WTC11 (cell line): ENCODE data around the gene ARHGEF10L. TPM values are rescaled to one million over a fixed set of nuclear protein-coding genes. Genes with fewer than 3 reads are reported as not detected.

Experiments used
- ATAC-seq: fragments of 200-7000 bp; cut with Tn5 transposase; 2 replicates; pipeline ENCODE4 v1.10.0; 2021; ENCODE audit warnings: mild to moderate bottlenecking, moderate library complexity
- CTCF ChIA-PET: fragments of 300-600 bp; sonication (Branson Sonifier 250); formaldehyde crosslinking; loops from one replicate; lab custom pipeline; 2021; ENCODE audit warnings: antibody characterized with exemption; lab: Charles Lee
- POLR2A ChIA-PET: fragments of 350-600 bp; sonication (Branson Sonifier 250); formaldehyde crosslinking; loops from one replicate; lab custom pipeline; 2021; ENCODE audit warnings: antibody characterized with exemption; lab: Charles Lee
- DNase-seq: peaks from one replicate; pipeline ENCODE4 v3.0.0; 2021; ENCODE audit warnings: low spot score
- H3K27ac Mint-ChIP-seq: 2 replicates; pipeline ENCODE4 v1.8.0; 2021; ENCODE audit warnings: mixed read lengths
- H3K27me3 Mint-ChIP-seq: 2 replicates; pipeline ENCODE4 v1.8.0; 2021; ENCODE audit warnings: low read depth, mild to moderate bottlenecking, moderate library complexity, mixed read lengths
- H3K36me3 Mint-ChIP-seq: 2 replicates; pipeline ENCODE4 v1.8.0; 2021; ENCODE audit warnings: mixed read lengths
- H3K4me1 Mint-ChIP-seq: 2 replicates; pipeline ENCODE4 v1.8.0; 2022; ENCODE audit warnings: mixed read lengths
- H3K4me3 Mint-ChIP-seq: 2 replicates; pipeline ENCODE4 v1.8.0; 2021; ENCODE audit warnings: mild to moderate bottlenecking, moderate library complexity, mixed read lengths
- H3K9me3 Mint-ChIP-seq: 2 replicates; pipeline ENCODE4 v1.8.0; 2021; ENCODE audit warnings: mixed read lengths
- ATF1 ChIP-seq: sonication (generic); formaldehyde crosslinking; IDR thresholded peaks from 2 replicates; pipeline ENCODE4 v1.8.1; 2023; ENCODE audit warnings: mild to moderate bottlenecking, moderate library complexity, missing genetic modification reagents
- ATF2 ChIP-seq: sonication (generic); formaldehyde crosslinking; IDR thresholded peaks from 2 replicates; pipeline ENCODE4 v1.8.1; 2022; ENCODE audit warnings: low read depth, missing genetic modification reagents, borderline replicate concordance
- CDX4 ChIP-seq: fragments of 250-450 bp; sonication (Bioruptor Pico); IDR thresholded peaks from 2 replicates; pipeline ENCODE4 v1.9.0; 2021; ENCODE audit warnings: moderate library complexity, mild to moderate bottlenecking, inconsistent platforms, borderline replicate concordance
- E2F4 ChIP-seq: sonication (generic); formaldehyde crosslinking; IDR thresholded peaks from 2 replicates; pipeline ENCODE4 v1.8.1; 2022; ENCODE audit warnings: low read depth, mild to moderate bottlenecking, moderate library complexity, missing genetic modification reagents, borderline replicate concordance
- ELF4 ChIP-seq: sonication (generic); formaldehyde crosslinking; IDR thresholded peaks from 2 replicates; pipeline ENCODE4 v1.8.1; 2022; ENCODE audit warnings: low read depth, mild to moderate bottlenecking, moderate library complexity, missing genetic modification reagents
- ESRRA ChIP-seq: sonication (generic); formaldehyde crosslinking; IDR thresholded peaks from 2 replicates; pipeline ENCODE4 v1.8.1; 2022; ENCODE audit warnings: mild to moderate bottlenecking, missing genetic modification reagents, borderline replicate concordance
- GTF2I ChIP-seq: fragments of 250-450 bp; sonication (Bioruptor Pico); conservative IDR thresholded peaks from 2 replicates; pipeline ENCODE4 v1.4.0; 2021; ENCODE audit warnings: mild to moderate bottlenecking
- HMGA2 ChIP-seq: fragments of 250-450 bp; sonication (Bioruptor Pico); IDR thresholded peaks from 2 replicates; pipeline ENCODE4 v1.4.0; 2021; ENCODE audit warnings: mild to moderate bottlenecking, moderate library complexity
- JAZF1 ChIP-seq: fragments of 250-450 bp; sonication (Bioruptor Pico); IDR thresholded peaks from 2 replicates; pipeline ENCODE4 v1.9.0; 2021; ENCODE audit warnings: moderate library complexity, mild to moderate bottlenecking, inconsistent platforms
- JUN ChIP-seq: sonication (generic); formaldehyde crosslinking; IDR thresholded peaks from 2 replicates; pipeline ENCODE4 v1.8.0; 2023; ENCODE audit warnings: mild to moderate bottlenecking, missing genetic modification reagents
- RELA ChIP-seq: sonication (generic); formaldehyde crosslinking; IDR thresholded peaks from 2 replicates; pipeline ENCODE4 v1.8.1; 2022; ENCODE audit warnings: missing genetic modification reagents, mild to moderate bottlenecking, borderline replicate concordance
- RORB ChIP-seq: fragments of 250-450 bp; sonication (Bioruptor Pico); IDR thresholded peaks from 2 replicates; pipeline ENCODE4 v1.9.0; 2021; ENCODE audit warnings: mild to moderate bottlenecking
- SMAD3 ChIP-seq: sonication (generic); formaldehyde crosslinking; IDR thresholded peaks from 2 replicates; pipeline ENCODE4 v1.8.0; 2022; ENCODE audit warnings: missing genetic modification reagents, mild to moderate bottlenecking, borderline replicate concordance
- SOX15 ChIP-seq: fragments of 250-450 bp; sonication (Bioruptor Pico); IDR thresholded peaks from 2 replicates; pipeline ENCODE4 v1.9.0; 2021; ENCODE audit warnings: mild to moderate bottlenecking
- TEAD1 ChIP-seq: sonication (generic); formaldehyde crosslinking; IDR thresholded peaks from 2 replicates; pipeline ENCODE4 v1.8.0; 2022; ENCODE audit warnings: mild to moderate bottlenecking, missing genetic modification reagents
- ZBTB21 ChIP-seq: sonication (generic); formaldehyde crosslinking; IDR thresholded peaks from 2 replicates; pipeline ENCODE4 v1.8.1; 2023; ENCODE audit warnings: mild to moderate bottlenecking, missing genetic modification reagents, borderline replicate concordance
- ZNF219 ChIP-seq: sonication (generic); formaldehyde crosslinking; IDR thresholded peaks from 2 replicates; pipeline ENCODE4 v1.8.0; 2023; ENCODE audit warnings: missing genetic modification reagents, mild to moderate bottlenecking, borderline replicate concordance
- ZNF396 ChIP-seq: fragments of 250-450 bp; sonication (Bioruptor Pico); IDR thresholded peaks from 2 replicates; pipeline ENCODE4 v1.8.0; 2021; ENCODE audit warnings: mild to moderate bottlenecking, moderate library complexity, borderline replicate concordance
- ZNF671 ChIP-seq: fragments of 250-450 bp; sonication (Bioruptor Pico); IDR thresholded peaks from 2 replicates; pipeline ENCODE4 v1.8.0; 2021; ENCODE audit warnings: mild to moderate bottlenecking
- ZSCAN18 ChIP-seq: fragments of 250-450 bp; sonication (Bioruptor Pico); IDR thresholded peaks from 2 replicates; pipeline ENCODE4 v2.1.2; 2022; ENCODE audit warnings: mild to moderate bottlenecking, moderate library complexity
- total RNA-seq: library from RNA; stranded (reverse); gene quantifications from 3 replicates; pipeline ENCODE4 v1.2.3, GENCODE V29; 2021
- TF ChIP-seq, protein P1 (sequence below): sonication (generic); formaldehyde crosslinking; IDR thresholded peaks from 2 replicates; pipeline ENCODE4 v1.8.1; 2022; ENCODE audit warnings: missing genetic modification reagents, borderline replicate concordance
- TF ChIP-seq, protein P2 (sequence below): sonication (generic); formaldehyde crosslinking; IDR thresholded peaks from 2 replicates; pipeline ENCODE4 v1.8.1; 2023; ENCODE audit warnings: mild to moderate bottlenecking, missing genetic modification reagents
- TF ChIP-seq, protein P3 (sequence below): fragments of 250-450 bp; sonication (Bioruptor Pico); IDR thresholded peaks from 2 replicates; pipeline ENCODE4 v1.8.0; 2021; ENCODE audit warnings: mild to moderate bottlenecking

The ARHGEF10L gene
- total RNA-seq, 1 experiment from 2014 or later: 34.4 TPM

DNA sequence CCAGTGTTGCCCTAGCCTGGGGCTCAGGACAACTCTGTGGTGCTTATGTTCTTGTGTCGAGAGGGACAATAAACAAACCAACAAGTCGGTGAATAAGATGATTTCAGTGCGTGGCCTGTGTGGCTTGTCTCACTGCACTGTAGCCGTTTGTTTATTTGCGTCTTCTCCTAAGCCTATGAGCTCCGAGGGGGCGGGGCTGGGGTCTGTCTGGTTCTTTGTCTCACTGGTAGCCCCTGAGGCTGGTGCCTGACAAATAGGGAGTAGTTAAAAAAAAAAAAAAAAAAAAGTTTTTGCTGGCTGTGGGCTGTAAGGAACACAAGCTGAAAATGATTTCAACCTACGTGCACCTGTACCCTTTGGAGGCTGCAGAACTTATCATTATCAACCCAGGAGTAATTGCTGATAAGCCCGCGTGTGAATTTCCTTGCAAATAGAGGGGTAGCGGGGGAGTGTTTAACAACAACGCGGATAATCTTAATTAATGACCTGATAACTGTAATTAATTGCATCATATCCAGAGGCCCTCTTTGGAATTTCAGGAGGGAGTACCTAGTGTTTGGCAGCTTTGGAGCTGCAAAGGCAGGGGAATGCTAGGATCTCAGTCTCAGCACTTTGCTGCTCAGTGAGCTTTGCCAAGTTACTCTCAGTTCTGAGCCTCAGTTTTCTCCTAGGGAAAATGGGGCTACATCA, 925 bp upstream of the ARHGEF10L start:
- Mint-ChIP-seq H3K4me3 (peak overlapping the region; percentile 78), H3K9me3 (no peaks in the 10 kb centered on the region), H3K27me3 (no peaks in the 10 kb centered on the region), H3K4me1 (peaks cover 49% of the 10 kb centered on the region), H3K36me3 (no peaks in the 10 kb centered on the region), H3K27ac (peak overlapping the region; percentile 98)
- POLR2A ChIA-PET: interaction anchor here (0.6 to 0.9 kb wide), 2 partner anchors 9 to 871 kb away, joined by 3 to 5 read pairs; no protein-coding TSS in a partner anchor
- DNase-seq (peak; percentile 86), ATAC-seq (peak; percentile 63)
- CTCF ChIA-PET: interaction anchor here (0.6 to 6.1 kb wide), 16 partner anchors 9 to 1178 kb away, joined by 3 to 77 read pairs (median 4); no protein-coding TSS in a partner anchor
- TF ChIP-seq GTF2I (CRISPR knock-in tag) (peak; percentile 82; the same call in 1 of the 2 replicates), JUN (CRISPR knock-in tag) (no peak), E2F4 (CRISPR knock-in tag) (no peak)

- Mint-ChIP-seq H3K9me3 (no peaks in the 10 kb centered on the region), H3K4me3 (peak overlapping the region; percentile 78), H3K27ac (peak overlapping the region; percentile 98), H3K27me3 (no peaks in the 10 kb centered on the region), H3K4me1 (peaks cover 45% of the 10 kb centered on the region), H3K36me3 (no peaks in the 10 kb centered on the region)
- ChIA-PET POLR2A (no interaction called here), CTCF (interaction anchor here (0.6 to 6.1 kb wide), 9 partner anchors 11 to 68 kb away, joined by 3 to 77 read pairs (median 6); no protein-coding TSS in a partner anchor)
- TF ChIP-seq ZNF671 (no peak), RORB (CRISPR knock-in tag) (no peak), CDX4 (CRISPR knock-in tag) (no peak), ZNF396 (no peak), ATF2 (no peak), TEAD1 (CRISPR knock-in tag) (no peak), ESRRA (CRISPR knock-in tag) (no peak), ZNF219 (CRISPR knock-in tag) (no peak), RELA (CRISPR knock-in tag) (no peak), SOX15 (CRISPR knock-in tag) (no peak), JAZF1 (CRISPR knock-in tag) (no peak), ELF4 (CRISPR knock-in tag) (no peak), SMAD3 (CRISPR knock-in tag) (no peak), ZSCAN18 (no peak), HMGA2 (CRISPR knock-in tag) (no peak), ATF1 (CRISPR knock-in tag) (no peak), ZBTB21 (no peak; the same call in 1 of the 2 replicates)
- TF ChIP-seq, protein P1, sequence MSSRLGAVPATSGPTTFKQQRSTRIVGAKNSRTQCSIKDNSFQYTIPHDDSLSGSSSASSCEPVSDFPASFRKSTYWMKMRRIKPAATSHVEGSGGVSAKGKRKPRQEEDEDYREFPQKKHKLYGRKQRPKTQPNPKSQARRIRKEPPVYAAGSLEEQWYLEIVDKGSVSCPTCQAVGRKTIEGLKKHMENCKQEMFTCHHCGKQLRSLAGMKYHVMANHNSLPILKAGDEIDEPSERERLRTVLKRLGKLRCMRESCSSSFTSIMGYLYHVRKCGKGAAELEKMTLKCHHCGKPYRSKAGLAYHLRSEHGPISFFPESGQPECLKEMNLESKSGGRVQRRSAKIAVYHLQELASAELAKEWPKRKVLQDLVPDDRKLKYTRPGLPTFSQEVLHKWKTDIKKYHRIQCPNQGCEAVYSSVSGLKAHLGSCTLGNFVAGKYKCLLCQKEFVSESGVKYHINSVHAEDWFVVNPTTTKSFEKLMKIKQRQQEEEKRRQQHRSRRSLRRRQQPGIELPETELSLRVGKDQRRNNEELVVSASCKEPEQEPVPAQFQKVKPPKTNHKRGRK (CRISPR knock-in tag): no peak
- TF ChIP-seq, protein P2, sequence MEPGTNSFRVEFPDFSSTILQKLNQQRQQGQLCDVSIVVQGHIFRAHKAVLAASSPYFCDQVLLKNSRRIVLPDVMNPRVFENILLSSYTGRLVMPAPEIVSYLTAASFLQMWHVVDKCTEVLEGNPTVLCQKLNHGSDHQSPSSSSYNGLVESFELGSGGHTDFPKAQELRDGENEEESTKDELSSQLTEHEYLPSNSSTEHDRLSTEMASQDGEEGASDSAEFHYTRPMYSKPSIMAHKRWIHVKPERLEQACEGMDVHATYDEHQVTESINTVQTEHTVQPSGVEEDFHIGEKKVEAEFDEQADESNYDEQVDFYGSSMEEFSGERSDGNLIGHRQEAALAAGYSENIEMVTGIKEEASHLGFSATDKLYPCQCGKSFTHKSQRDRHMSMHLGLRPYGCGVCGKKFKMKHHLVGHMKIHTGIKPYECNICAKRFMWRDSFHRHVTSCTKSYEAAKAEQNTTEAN: no peak
- TF ChIP-seq, protein P3, sequence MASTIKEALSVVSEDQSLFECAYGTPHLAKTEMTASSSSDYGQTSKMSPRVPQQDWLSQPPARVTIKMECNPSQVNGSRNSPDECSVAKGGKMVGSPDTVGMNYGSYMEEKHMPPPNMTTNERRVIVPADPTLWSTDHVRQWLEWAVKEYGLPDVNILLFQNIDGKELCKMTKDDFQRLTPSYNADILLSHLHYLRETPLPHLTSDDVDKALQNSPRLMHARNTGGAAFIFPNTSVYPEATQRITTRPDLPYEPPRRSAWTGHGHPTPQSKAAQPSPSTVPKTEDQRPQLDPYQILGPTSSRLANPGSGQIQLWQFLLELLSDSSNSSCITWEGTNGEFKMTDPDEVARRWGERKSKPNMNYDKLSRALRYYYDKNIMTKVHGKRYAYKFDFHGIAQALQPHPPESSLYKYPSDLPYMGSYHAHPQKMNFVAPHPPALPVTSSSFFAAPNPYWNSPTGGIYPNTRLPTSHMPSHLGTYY (CRISPR knock-in tag): no peak
- ATAC-seq: no peak
- DNase-seq: no peak
Observed at GRCh38 chr1:17539118-17539476, 401 bp upstream of the ARHGEF10L start.
